Liver (tissue), 9 donors: Measurements from ENCODE around the gene TSPAN5. TPM values are rescaled to one million over a fixed set of nuclear protein-coding genes. Genes with fewer than 3 reads are reported as not detected.

Source experiments
- DNase-seq: peaks from one replicate; pipeline ENCODE4 v3.0.0-alpha.2; 2017; ENCODE audit warnings: low spot score
- H3K27ac ChIP-seq, 2 donors: one replicate each; pipeline ENCODE4 v1.7.0; 2013; ENCODE audit warnings: inconsistent platforms in 2 of 2, low read length in 2 of 2, control low read depth in 1 of 2, low read depth in 1 of 2, mild to moderate bottlenecking in 1 of 2
- H3K27me3 ChIP-seq, 4 donors: one replicate each; pipeline versions ENCODE4 v1.6.1 to v1.7.0; 2013; ENCODE audit warnings: low read length in 3 of 4, inconsistent platforms in 1 of 4, mild to moderate bottlenecking in 1 of 4, moderate library complexity in 1 of 4; ENCODE audit not compliant: control insufficient read depth in 4 of 4, insufficient read depth in 4 of 4
- H3K36me3 ChIP-seq, 4 donors: one replicate each; pipeline versions ENCODE4 v1.6.1 to v1.7.0; 2013; ENCODE audit warnings: low read length in 3 of 4, mild to moderate bottlenecking in 3 of 4, low read depth in 1 of 4, moderate library complexity in 1 of 4; ENCODE audit not compliant: control insufficient read depth in 4 of 4, insufficient read depth in 3 of 4
- H3K4me1 ChIP-seq, 4 donors: one replicate each; pipeline versions ENCODE4 v1.6.1 to v1.7.0; 2013; ENCODE audit warnings: low read length in 3 of 4, mild to moderate bottlenecking in 3 of 4, moderate library complexity in 1 of 4; ENCODE audit not compliant: control insufficient read depth in 4 of 4, insufficient read depth in 4 of 4
- H3K4me3 ChIP-seq, 3 donors: one replicate each; pipeline versions ENCODE4 v1.6.1 to v1.7.0; 2013; ENCODE audit warnings: low read length in 3 of 3, control low read depth in 1 of 3, low read depth in 1 of 3, mild to moderate bottlenecking in 1 of 3
- H3K9ac ChIP-seq, 2 donors: one replicate each; pipeline ENCODE4 v1.7.0; 2013; ENCODE audit warnings: low read length in 2 of 2, mild to moderate bottlenecking in 2 of 2, moderate library complexity in 2 of 2, control low read depth in 1 of 2, low read depth in 1 of 2
- H3K9me3 ChIP-seq, 4 donors: one replicate each; pipeline versions ENCODE4 v1.6.1 to v1.7.0; 2013; ENCODE audit warnings: low read length in 3 of 4; ENCODE audit not compliant: control insufficient read depth in 4 of 4
- EGR1 ChIP-seq, 2 donors: IDR thresholded peaks; 2 replicates each; pipeline ENCODE4 v1.6.1; 2016 to 2018; ENCODE audit warnings: antibody characterized with exemption in 2 of 2, low read depth in 2 of 2
- FOXA1 ChIP-seq: IDR thresholded peaks from 2 replicates; pipeline ENCODE4 v1.6.1; 2016; ENCODE audit warnings: antibody characterized with exemption
- FOXA2 ChIP-seq: IDR thresholded peaks from 2 replicates; pipeline ENCODE4 v1.6.1; 2016; ENCODE audit warnings: antibody characterized with exemption
- GABPA ChIP-seq, 2 donors: IDR thresholded peaks in 1 of 2; conservative IDR thresholded peaks in 1 of 2; 2 replicates each; pipeline ENCODE4 v1.6.1; 2016; ENCODE audit warnings: antibody characterized with exemption in 2 of 2, mild to moderate bottlenecking in 1 of 2, moderate library complexity in 1 of 2
- HNF4A ChIP-seq, 2 donors: conservative IDR thresholded peaks; 2 replicates each; pipeline ENCODE4 v1.6.1; 2016; ENCODE audit warnings: antibody characterized with exemption in 2 of 2, mild to moderate bottlenecking in 2 of 2
- HNF4G ChIP-seq: IDR thresholded peaks from 2 replicates; pipeline ENCODE4 v1.6.1; 2016; ENCODE audit warnings: antibody characterized with exemption
- JUND ChIP-seq, 2 donors: IDR thresholded peaks; 2 replicates each; pipeline ENCODE4 v1.6.1; 2016; ENCODE audit warnings: antibody characterized with exemption in 2 of 2
- NR2F2 ChIP-seq: IDR thresholded peaks from 2 replicates; pipeline ENCODE4 v1.6.1; 2016; ENCODE audit warnings: antibody characterized with exemption
- RAD21 ChIP-seq, 2 donors: IDR thresholded peaks; 2 replicates each; pipeline ENCODE4 v1.6.1; 2016; ENCODE audit warnings: antibody characterized with exemption in 2 of 2, mild to moderate bottlenecking in 2 of 2
- RXRA ChIP-seq, 2 donors: IDR thresholded peaks; 2 replicates each; pipeline ENCODE4 v1.6.1; 2017 to 2018; ENCODE audit warnings: antibody characterized with exemption in 2 of 2, mild to moderate bottlenecking in 1 of 2
- TAF1 ChIP-seq: conservative IDR thresholded peaks from 2 replicates; pipeline ENCODE4 v1.6.1; 2016; ENCODE audit warnings: antibody characterized with exemption, mild to moderate bottlenecking
- YY1 ChIP-seq: IDR thresholded peaks from 2 replicates; pipeline ENCODE4 v1.6.1; 2016; ENCODE audit warnings: antibody characterized with exemption, mild to moderate bottlenecking
- WGBS: extraction: QIAGEN DNeasy Blood & Tissue Kit; methylation state at CpG from one replicate; pipeline ENCODE4 v1.1.7; 2013; 5-methylcytosine and 5-hydroxymethylcytosine counted together
- polyA plus RNA-seq, 2 donors: library from polyadenylated mRNA; stranded (reverse) in 1 of 2; unstranded in 1 of 2; fragments of 200-250 nt in 1 of 2; fragments of >200 nt in 1 of 2; fragmentation: Nextera tagmentation in 1 of 2; extraction: Ambion mirVana in 1 of 2; gene quantifications; one replicate each; pipeline versions ENCODE4 v1.2.1 to v1.2.3, GENCODE V29; 2013 to 2015
- total RNA-seq, 2 donors: library from RNA; depleted of rRNA; stranded (reverse); fragments of >200 nt; gene quantifications; one replicate each; pipeline ENCODE4 v1.2.3, GENCODE V29; 2014
- TF ChIP-seq, protein P1 (sequence below): fragments of 150-350 bp; IDR thresholded peaks from 2 replicates; pipeline ENCODE4 v1.5.1; 2017; ENCODE audit warnings: improper control_type of control experiment, low read depth, low read length; ENCODE audit not compliant: missing input control
- TF ChIP-seq, protein P2 (sequence below): IDR thresholded peaks from 2 replicates; pipeline ENCODE4 v1.6.1; 2016; ENCODE audit warnings: antibody characterized with exemption, mild to moderate bottlenecking
- TF ChIP-seq, protein P3 (sequence below): IDR thresholded peaks from 2 replicates; pipeline ENCODE4 v1.6.1; 2016; ENCODE audit warnings: antibody characterized with exemption
- TF ChIP-seq, protein P4 (sequence below): IDR thresholded peaks from 2 replicates; pipeline ENCODE4 v1.6.1; 2016; ENCODE audit warnings: antibody characterized with exemption
- TF ChIP-seq, protein P5 (sequence below): IDR thresholded peaks from 2 replicates; pipeline ENCODE4 v1.6.1; 2016; ENCODE audit warnings: antibody characterized with exemption
- donor health status: healthy.
- donor health status: healthy.
- donor health status: healthy.
- donor health status: healthy.
- donor health status: healthy.

Gene TSPAN5
- total and polyA plus RNA-seq, 4 donors, result 0.36 to 54.0 (median 0.63) TPM

DNA sequence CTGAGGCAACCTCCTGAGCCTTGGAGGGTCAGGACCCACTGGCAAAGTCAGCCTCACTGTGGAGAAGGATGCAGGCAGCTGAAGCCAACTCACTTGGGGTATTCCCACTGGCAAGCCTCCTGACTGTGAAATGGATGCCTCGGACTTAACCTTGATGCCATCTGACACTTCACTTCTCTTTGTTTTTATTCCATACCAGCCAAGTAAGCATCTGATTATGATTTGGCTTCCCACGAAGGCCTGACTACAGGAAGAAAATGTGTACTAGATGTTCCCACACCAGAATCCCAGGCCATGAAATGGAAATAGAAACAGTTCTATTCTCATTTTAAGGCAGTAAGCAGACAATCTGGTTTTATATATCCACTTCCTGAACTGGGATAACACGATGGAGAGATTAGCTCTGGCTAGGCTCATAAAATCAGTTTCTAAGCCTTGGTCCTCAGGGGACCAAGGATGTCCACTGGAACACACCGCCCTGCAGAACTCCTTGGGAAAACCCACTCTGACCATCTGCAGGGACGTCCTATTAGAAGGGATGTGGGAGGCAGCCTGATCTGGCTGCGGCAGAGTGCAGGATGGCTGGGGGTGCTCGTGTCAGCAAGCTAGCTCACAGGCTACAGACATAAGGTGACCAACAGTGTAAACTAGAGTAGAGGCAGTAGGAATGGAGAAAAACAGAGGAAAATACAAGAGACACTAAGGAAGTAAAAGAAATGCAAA lies 89.3 kb downstream of the TSPAN5 start:
- H3K9me3 ChIP-seq, result no peaks in the 10 kb centered on the region
- H3K36me3 ChIP-seq, result no peaks in the 10 kb centered on the region
- H3K27me3 ChIP-seq, result no peaks in the 10 kb centered on the region
- no peaks in the 10 kb centered on the region for H3K4me1 ChIP-seq
- no peak overlapping the region for H3K4me3 ChIP-seq
- WGBS, result 69% methylated on average over 7 of the region's 7 CpGs
- TF ChIP-seq NR2F2 (no peak), HNF4G (no peak), JUND (IDR thresholded peaks at IDR 0.05) (no peak), HNF4A (conservative IDR thresholded peaks at IDR 0.05) (no peak), FOXA1 (no peak), RAD21 (IDR thresholded peaks at IDR 0.05) (no peak), GABPA (IDR thresholded peaks at IDR 0.05 in 1 of 2, conservative IDR thresholded peaks at IDR 0.05 in 1 of 2) (no peak)
- TF ChIP-seq, protein P1, sequence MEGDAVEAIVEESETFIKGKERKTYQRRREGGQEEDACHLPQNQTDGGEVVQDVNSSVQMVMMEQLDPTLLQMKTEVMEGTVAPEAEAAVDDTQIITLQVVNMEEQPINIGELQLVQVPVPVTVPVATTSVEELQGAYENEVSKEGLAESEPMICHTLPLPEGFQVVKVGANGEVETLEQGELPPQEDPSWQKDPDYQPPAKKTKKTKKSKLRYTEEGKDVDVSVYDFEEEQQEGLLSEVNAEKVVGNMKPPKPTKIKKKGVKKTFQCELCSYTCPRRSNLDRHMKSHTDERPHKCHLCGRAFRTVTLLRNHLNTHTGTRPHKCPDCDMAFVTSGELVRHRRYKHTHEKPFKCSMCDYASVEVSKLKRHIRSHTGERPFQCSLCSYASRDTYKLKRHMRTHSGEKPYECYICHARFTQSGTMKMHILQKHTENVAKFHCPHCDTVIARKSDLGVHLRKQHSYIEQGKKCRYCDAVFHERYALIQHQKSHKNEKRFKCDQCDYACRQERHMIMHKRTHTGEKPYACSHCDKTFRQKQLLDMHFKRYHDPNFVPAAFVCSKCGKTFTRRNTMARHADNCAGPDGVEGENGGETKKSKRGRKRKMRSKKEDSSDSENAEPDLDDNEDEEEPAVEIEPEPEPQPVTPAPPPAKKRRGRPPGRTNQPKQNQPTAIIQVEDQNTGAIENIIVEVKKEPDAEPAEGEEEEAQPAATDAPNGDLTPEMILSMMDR, result no peak
- TF ChIP-seq, protein P2, sequence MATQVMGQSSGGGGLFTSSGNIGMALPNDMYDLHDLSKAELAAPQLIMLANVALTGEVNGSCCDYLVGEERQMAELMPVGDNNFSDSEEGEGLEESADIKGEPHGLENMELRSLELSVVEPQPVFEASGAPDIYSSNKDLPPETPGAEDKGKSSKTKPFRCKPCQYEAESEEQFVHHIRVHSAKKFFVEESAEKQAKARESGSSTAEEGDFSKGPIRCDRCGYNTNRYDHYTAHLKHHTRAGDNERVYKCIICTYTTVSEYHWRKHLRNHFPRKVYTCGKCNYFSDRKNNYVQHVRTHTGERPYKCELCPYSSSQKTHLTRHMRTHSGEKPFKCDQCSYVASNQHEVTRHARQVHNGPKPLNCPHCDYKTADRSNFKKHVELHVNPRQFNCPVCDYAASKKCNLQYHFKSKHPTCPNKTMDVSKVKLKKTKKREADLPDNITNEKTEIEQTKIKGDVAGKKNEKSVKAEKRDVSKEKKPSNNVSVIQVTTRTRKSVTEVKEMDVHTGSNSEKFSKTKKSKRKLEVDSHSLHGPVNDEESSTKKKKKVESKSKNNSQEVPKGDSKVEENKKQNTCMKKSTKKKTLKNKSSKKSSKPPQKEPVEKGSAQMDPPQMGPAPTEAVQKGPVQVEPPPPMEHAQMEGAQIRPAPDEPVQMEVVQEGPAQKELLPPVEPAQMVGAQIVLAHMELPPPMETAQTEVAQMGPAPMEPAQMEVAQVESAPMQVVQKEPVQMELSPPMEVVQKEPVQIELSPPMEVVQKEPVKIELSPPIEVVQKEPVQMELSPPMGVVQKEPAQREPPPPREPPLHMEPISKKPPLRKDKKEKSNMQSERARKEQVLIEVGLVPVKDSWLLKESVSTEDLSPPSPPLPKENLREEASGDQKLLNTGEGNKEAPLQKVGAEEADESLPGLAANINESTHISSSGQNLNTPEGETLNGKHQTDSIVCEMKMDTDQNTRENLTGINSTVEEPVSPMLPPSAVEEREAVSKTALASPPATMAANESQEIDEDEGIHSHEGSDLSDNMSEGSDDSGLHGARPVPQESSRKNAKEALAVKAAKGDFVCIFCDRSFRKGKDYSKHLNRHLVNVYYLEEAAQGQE, result no peak
- TF ChIP-seq, protein P3, sequence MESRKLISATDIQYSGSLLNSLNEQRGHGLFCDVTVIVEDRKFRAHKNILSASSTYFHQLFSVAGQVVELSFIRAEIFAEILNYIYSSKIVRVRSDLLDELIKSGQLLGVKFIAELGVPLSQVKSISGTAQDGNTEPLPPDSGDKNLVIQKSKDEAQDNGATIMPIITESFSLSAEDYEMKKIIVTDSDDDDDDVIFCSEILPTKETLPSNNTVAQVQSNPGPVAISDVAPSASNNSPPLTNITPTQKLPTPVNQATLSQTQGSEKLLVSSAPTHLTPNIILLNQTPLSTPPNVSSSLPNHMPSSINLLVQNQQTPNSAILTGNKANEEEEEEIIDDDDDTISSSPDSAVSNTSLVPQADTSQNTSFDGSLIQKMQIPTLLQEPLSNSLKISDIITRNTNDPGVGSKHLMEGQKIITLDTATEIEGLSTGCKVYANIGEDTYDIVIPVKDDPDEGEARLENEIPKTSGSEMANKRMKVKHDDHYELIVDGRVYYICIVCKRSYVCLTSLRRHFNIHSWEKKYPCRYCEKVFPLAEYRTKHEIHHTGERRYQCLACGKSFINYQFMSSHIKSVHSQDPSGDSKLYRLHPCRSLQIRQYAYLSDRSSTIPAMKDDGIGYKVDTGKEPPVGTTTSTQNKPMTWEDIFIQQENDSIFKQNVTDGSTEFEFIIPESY, result no peak
- no peak overlapping the region for H3K27ac ChIP-seq
- DNase-seq, result no peak
- no peak overlapping the region for H3K9ac ChIP-seq

DNA sequence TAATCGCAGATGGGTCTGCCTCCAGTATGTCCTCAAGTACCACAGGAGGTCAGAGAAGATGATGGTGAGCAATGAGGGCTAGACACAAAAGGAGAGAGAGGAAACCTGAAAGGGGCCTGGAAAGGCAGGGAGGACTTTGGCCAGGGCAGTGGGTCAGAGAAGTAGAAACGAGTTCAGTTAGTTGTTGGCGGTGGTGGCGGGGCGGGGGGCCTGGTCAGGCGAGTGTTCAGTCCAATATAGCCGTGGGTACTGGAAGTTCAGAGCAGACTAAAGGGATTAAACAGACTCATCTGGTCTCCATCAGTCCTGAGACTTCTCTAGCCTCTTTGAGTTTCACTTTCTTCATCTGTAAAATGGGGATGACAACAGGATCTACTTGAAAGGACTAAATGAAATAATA lies 90.8 kb downstream of the TSPAN5 start:
- no peaks in the 10 kb centered on the region for H3K9me3 ChIP-seq
- DNase-seq, result no peak
- H3K27me3 ChIP-seq, result no peaks in the 10 kb centered on the region
- 84% methylated on average over 7 of the region's 7 CpGs for WGBS
- H3K4me3 ChIP-seq, result no peak overlapping the region
- H3K27ac ChIP-seq, result no peak overlapping the region
- no peaks in the 10 kb centered on the region for H3K4me1 ChIP-seq
- H3K36me3 ChIP-seq, result no peaks in the 10 kb centered on the region
- no peak overlapping the region for H3K9ac ChIP-seq
- TF ChIP-seq EGR1 (IDR thresholded peaks at IDR 0.05; ENCODE audit: low read depth in 2 of 2) (no peak), RXRA (IDR thresholded peaks at IDR 0.05) (no peak), JUND (IDR thresholded peaks at IDR 0.05) (no peak), YY1 (no peak), GABPA (IDR thresholded peaks at IDR 0.05 in 1 of 2, conservative IDR thresholded peaks at IDR 0.05 in 1 of 2) (no peak), RAD21 (IDR thresholded peaks at IDR 0.05) (no peak), TAF1 (no peak), HNF4G (no peak), NR2F2 (no peak), HNF4A (conservative IDR thresholded peaks at IDR 0.05) (no peak), FOXA2 (no peak)
- TF ChIP-seq, protein P4, sequence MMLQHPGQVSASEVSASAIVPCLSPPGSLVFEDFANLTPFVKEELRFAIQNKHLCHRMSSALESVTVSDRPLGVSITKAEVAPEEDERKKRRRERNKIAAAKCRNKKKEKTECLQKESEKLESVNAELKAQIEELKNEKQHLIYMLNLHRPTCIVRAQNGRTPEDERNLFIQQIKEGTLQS, result no peak
- TF ChIP-seq, protein P5, sequence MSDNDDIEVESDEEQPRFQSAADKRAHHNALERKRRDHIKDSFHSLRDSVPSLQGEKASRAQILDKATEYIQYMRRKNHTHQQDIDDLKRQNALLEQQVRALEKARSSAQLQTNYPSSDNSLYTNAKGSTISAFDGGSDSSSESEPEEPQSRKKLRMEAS, result no peak
- TF ChIP-seq, protein P1, result no peak
- TF ChIP-seq, protein P2, result no peak
